GM12872 (cell line): ENCODE measurements around the gene FURIN.

ENCODE experiments used
- CTCF ChIP-seq: IDR thresholded peaks from 3 replicates; pipeline ENCODE4 v1.5.1; 2011; ENCODE audit warnings: low read depth, mild to moderate bottlenecking, low read length, moderate library complexity; ENCODE audit not compliant: insufficient read depth

The FURIN gene

GRCh38 chr15:90862964-90863778 lies 5.2 kb upstream of the FURIN start:
- TF ChIP-seq CTCF = no peak

GRCh38 chr15:90863987-90864386 lies 4.4 kb upstream of the FURIN start:
- no peak for TF ChIP-seq CTCF

GRCh38 chr15:90864507-90864906 lies 3.9 kb upstream of the FURIN start:
- TF ChIP-seq CTCF = no peak

DNA sequence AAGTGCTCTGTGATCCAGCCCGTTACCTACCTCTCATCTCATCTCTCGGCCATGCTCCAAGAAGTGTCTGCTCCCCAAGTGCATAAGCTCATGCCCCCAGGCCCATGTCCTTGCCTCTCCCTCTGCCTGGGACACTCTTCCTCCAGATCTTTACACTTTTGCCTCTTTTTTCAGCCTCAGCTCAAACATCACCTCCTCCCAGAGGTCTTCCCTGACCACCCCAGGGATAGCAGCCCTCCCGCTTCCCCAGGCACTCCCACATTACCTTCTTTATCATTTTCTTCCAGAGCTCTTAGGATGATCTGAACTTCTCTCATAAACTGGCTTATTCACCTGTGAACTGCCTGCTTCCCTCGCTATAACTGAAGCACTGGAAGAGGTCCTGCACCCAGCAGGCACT lies 2.7 kb upstream of the FURIN start:
- no peak for TF ChIP-seq CTCF

GRCh38 chr15:90866161-90866715 lies 2.1 kb upstream of the FURIN start:
- no peak for TF ChIP-seq CTCF

DNA sequence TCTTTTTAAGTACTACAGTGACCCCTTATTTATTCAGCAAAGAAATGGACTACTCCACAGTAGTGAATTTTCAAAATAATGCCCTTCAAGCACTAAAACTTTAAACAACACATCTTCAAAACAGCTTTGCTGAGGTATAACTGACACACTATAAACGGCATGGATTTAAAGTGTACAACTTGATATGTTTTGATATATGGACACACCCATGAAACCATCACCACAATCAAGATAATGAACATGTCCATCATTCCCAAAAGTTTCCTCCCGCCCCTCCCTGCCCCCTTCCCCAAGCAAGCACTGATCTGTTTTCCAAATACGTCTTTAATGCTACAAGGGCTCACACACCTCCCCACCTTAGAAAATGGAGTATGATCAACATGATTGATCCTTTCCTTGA lies 1.6 kb upstream of the FURIN start:
- no peak for TF ChIP-seq CTCF

GRCh38 chr15:90869140-90869541 lies 753 bp downstream of the FURIN start:
- no peak for TF ChIP-seq CTCF
